ENCODE measurements around the gene FAIM2. TPM values are rescaled to one million over a fixed set of nuclear protein-coding genes. Genes with fewer than 3 reads are reported as not detected.
A peak's percentile ranks its signal among the peaks of the same experiment; 100 is the strongest.

FAIM2 gene
- polyA plus RNA-seq (ENCODE audit: insufficient read length in 3 of 3) = 1 to 10 TPM; 1.9 to 5.4 (median 4.9) TPM
- long read RNA-seq, donor 1 = 0 reads
- long read RNA-seq, donor 2, full-length matches to known transcripts = 3 of 3 reads
- long read RNA-seq, donor 2, partial matches to known transcripts = 0 of 3 reads
- long read RNA-seq, donor 2, other reads (novel, unspliced or antisense) = 0 of 3 reads
- long read RNA-seq, donor 3 = 0 reads
- long read RNA-seq, donor 4, full-length matches to known transcripts = 1 of 1 reads
- long read RNA-seq, donor 4, partial matches to known transcripts = 0 of 1 reads
- long read RNA-seq, donor 4, other reads (novel, unspliced or antisense) = 0 of 1 reads
- long read RNA-seq, donor 5 = 0 reads
- long read RNA-seq, donor 6, full-length matches to known transcripts = 1 of 1 reads
- long read RNA-seq, donor 6, partial matches to known transcripts = 0 of 1 reads
- long read RNA-seq, donor 6, other reads (novel, unspliced or antisense) = 0 of 1 reads
- long read RNA-seq, donor 7 = 0 reads
- long read RNA-seq, donor 8, full-length matches to known transcripts = 11 of 17 reads
- long read RNA-seq, donor 8, partial matches to known transcripts = 6 of 17 reads
- long read RNA-seq, donor 8, other reads (novel, unspliced or antisense) = 0 of 17 reads
- long read RNA-seq, donor 9, full-length matches to known transcripts = 2 of 2 reads
- long read RNA-seq, donor 9, partial matches to known transcripts = 0 of 2 reads
- long read RNA-seq, donor 9, other reads (novel, unspliced or antisense) = 0 of 2 reads
- long read RNA-seq, donor 10, full-length matches to known transcripts = 1 of 1 reads
- long read RNA-seq, donor 10, partial matches to known transcripts = 0 of 1 reads
- long read RNA-seq, donor 10, other reads (novel, unspliced or antisense) = 0 of 1 reads
- long read RNA-seq, donor 11 = 0 reads
- long read RNA-seq, donor 12, full-length matches to known transcripts = 1 of 1 reads
- long read RNA-seq, donor 12, partial matches to known transcripts = 0 of 1 reads
- long read RNA-seq, donor 12, other reads (novel, unspliced or antisense) = 0 of 1 reads
- long read RNA-seq, donor 13, full-length matches to known transcripts = 1 of 1 reads
- long read RNA-seq, donor 13, partial matches to known transcripts = 0 of 1 reads
- long read RNA-seq, donor 13, other reads (novel, unspliced or antisense) = 0 of 1 reads
- long read RNA-seq, donor 14 = 0 reads
- long read RNA-seq, donor 15, full-length matches to known transcripts = 3 of 3 reads
- long read RNA-seq, donor 15, partial matches to known transcripts = 0 of 3 reads
- long read RNA-seq, donor 15, other reads (novel, unspliced or antisense) = 0 of 3 reads
- long read RNA-seq, donor 16, full-length matches to known transcripts = 3 of 3 reads
- long read RNA-seq, donor 16, partial matches to known transcripts = 0 of 3 reads
- long read RNA-seq, donor 16, other reads (novel, unspliced or antisense) = 0 of 3 reads

DNA sequence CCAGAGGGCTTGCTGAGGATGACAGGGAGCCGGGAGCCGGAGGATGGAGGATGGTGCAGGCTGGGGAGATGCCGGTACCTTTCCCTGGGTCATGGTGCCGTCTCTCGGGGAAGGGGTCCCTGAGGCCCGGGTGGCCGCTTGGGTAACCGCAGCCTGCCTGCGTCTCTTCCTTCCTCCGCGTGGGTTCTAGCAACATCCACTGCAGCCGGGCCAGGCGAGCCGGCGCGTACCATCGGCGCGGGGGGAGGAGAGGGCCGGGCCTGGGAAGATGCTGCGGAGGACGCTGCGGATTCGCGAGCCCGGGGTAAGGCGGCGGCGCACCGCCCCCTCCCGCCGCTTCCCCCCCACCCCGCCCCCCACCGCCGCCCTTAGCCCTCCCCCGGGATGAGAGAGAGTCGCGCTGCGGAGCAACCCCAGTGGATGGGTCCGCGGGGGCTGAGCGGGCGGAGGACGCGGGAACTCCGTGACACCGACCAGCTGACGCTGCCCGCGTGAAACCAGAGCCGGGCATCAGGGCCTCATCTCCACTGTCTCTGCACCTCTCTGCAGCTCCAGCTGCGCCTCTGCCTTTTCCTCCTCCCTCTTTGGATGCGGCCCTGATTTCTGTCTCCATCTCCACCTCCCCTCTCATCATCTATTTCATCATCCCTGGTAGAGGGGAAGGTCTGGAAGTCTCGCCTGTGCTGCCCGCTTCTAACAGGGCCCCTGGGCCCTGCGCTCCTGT is at the start of gene FAIM2:
Gene FAIM2 (minus strand): TSS at position 201 of the 724 bp plus-strand sequence. CDS start 108 bp downstream, at position 93.
- peak; percentile 61 for DNase-seq

DNA sequence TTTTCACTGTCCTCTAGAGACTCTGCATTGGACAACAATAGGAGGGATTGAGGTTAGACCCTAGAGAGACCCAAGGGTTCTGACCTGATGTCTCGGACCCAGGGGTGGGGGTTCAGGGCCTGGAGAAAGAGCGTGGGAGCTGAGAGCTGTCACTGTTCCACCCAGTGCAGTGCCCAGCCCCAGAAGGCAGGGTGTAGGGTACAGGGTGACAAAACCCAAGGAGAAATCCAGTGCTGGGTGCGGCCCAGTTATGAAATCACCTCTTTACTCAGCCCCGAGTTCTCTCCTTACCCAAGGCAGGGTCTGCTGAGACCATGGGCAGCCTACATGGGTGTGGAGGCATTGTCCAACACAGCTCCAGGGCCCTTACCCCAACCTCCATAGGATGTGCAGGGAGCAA is 49.5 kb upstream of the FAIM2 start:
- DNase-seq = no peak

DNA sequence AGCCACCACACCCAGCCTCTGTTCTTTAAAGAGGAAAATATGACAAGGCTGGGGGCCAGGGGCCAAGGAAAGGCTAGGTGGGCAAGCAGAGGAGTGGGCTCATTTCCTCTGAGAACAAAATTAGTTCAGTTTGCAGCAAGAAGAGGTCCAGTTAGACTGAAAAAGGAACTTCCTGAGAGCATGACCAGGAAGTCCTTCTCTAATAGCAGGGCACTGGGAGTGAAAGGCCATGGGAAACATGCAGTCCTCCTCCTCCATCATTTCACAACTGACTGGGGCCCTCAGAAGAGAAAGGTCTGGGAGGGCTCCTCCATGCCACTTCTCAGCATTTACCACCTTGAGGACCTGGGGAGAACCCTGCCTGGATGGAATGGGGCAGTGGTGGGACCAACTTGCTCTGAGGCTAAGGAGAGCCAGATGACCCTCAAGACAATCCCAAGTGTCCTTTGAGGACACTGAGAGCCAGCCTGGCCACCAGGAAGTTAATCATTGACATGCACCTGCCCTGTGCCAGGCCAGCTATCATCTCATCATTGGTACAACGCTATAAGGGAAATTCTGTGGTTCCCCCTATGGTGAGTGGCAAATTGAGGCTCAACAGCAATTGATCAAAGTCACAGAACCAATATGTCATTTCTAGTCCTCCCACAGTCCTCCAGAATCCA is 48.8 kb upstream of the FAIM2 start:
- DNase-seq = no peak

DNA sequence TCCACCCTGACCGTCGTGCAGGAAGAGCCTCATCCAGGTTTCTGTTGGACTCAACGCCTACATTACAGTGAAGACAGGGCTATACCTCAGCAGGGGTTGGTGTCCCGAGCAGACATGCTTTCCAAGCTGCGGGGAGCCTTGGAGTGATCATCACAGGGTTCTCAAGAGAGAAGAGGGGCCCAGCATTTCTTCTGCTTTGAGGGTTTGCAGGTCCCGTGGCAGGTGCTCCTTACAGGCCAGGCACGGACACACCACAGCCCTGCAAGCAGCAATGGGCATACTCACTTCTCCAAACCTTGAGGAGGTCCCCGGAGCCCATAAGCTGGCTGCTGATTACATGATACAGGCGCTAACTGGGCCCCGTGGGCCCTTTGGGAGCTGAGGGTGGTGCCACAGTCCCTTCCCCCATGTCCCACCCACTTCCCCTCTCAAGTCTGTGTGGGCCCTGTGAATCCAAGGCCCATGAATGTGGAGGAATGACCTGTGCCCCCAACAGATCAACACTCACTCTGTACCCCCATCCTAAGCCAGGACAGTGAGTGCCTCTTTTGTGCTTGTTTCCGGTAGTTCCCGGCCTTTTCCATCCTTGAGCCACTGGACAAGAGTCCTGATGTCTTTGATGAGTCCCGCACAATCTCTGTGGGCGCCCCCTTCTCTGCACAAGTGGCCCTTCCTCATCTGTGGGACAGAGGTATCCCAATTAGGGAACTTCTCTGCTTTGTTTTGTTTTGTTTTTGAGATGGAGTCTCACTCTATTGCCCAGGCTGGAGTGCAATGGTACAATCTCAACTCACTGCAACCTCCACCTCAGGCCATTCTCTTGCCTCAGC is 47.9 kb upstream of the FAIM2 start:
- DNase-seq = no peak

DNA sequence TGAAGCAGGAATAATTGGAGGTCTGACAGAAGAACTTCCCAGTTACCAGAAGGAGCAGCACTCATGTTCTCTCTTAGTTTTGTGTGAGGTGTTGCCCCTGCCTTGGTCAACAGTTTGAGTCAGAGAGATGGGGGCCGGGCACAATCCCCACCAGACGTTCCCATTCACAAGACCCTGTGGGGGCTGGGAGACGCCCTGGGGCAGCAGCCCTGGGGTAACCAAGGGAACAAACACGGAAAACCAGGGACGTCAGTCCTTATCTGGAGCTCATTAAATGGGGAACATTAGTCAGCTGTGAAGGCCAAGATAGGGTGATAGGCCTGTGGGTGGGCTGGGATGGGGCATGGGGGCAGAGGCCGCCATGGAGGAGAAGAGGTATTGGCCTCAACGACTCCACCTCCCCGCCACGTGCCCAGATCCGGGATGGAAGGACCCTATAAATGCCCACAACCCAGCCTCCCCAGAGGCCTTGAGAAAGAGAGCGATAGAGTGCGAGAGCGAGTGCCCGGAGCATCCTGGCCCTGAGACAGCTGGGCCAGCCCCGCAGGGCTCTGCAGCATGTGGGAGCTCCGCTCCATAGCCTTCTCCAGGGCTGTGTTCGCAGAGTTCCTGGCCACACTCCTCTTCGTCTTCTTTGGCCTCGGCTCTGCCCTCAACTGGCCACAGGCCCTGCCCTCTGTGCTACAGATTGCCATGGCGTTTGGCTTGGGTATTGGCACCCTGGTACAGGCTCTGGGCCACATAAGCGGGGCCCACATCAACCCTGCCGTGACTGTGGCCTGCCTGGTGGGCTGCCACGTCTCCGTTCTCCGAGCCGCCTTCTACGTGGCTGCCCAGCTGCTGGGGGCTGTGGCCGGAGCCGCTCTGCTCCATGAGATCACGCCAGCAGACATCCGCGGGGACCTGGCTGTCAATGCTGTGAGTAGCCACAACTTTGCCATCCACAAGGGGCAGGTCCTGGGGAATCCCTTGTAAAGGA is 46.9 kb upstream of the FAIM2 start, which contains the start of gene AQP2:
Gene AQP2 (plus strand): TSS at position 465 of the 979 bp plus-strand sequence. CDS start 94 bp downstream, at position 559.
- DNase-seq = no peak

DNA sequence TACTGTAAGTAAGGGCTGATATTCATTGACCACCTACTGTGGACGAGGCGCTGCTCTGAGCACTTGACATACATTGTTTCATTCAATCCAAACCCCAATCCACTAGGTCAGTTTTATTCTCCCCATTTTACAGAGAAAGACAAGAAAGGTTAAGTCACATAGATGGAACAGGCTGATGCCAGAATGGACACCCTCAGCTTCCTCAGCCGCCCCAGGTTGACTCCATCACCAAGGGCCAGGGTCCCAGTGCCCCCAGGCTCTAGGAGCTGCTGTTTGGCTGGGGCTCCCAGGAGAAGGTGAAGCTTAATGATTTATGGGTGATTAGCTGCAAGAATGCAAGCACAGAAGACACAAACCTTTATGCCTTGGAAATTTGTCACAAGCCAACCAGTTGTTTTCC is 46.2 kb upstream of the FAIM2 start:
- no peak for DNase-seq

DNA sequence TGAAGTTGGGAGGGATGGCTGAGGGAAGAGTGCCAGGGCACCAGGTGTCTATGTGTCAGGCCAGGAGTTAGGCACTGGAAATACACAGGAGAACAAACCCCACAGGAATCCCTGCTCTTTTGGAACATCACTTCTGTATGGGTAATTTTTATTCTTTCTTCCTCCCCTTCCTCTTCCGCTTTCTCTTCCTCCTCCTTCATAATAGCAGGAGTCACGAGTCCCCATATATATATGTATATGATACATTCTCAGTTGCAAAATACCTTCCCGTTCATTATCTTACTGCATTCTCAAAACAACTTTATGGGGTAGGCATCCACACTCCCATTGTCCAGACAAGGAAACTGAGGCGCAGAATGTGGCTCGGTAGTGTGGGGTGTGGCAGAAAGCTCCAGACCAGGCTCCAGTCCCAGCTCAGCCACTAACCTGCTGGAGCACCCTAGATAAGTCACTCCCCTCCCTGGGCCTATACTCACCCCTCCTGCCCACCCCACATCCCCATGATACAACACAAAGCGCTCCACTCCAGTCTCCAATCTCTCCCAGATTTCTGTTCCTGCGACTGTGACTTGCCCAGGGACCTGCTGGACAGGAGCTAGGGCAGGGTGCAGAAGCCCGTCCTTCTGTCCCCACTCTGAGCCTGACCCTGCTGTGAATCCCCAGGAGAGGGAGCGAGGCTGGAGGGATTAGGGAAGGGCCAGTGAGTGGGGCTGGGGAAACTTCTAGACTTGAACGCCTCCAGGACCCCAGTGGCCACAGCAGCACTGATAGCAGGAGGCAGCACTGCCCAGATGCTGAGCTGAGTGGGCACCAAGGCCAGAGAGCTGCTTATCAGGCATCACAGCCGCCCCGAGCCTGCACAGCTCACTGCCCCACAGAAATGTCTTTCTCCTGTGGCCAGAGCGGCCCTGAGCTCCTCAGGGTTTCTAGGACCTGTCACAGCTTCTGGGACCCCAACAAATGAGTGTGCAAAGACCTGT is 45.5 kb upstream of the FAIM2 start:
- DNase-seq = no peak

DNA sequence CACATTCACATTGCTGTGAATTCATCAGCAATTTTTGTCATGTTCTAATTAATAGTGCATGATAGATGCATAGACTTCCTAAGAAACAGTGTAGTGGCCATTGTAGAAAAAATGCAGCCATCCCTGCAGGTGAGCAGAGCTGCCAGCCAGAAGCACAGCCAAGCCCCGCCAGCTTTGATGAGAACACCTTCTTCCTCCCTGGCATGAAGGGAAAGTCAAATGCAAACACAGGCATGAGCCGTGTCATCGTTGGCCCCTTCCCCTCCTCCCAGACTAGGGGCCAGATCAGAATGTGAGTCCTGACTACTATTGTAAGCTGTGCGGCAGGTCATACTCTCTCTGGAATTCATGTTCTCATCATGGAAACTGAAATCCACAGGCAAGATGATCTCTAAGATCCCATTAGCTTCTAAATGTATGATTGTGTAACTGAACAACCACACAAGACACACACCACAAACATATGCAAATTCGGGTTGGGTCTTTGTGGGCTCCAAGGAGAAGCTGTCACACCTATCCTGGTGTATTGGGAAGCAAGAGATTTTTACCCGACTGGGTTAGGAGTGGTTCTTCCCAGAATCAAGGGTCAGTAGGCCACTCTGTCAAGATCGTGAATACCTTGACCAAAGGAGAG is 44.0 kb upstream of the FAIM2 start:
- DNase-seq = no peak

DNA sequence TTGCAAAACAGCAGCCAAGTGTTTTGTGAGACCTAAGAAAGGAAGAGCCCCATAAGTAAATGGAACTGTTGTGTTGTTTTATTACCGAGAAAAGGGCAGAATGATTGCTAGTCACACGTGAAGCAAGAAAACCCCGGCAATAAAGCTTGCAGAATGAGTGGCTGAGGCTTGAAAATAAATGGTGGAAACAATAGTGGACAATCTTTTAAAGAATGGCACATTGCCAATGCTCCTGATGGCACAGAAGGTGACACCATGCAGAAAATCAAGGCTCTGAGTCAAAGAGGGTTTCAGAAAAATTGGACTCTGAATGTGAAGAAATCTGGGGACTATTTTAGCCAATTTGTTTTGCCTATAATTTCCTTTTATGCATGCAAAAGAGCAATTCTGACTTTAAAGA is 42.8 kb upstream of the FAIM2 start:
- no peak for DNase-seq

DNA sequence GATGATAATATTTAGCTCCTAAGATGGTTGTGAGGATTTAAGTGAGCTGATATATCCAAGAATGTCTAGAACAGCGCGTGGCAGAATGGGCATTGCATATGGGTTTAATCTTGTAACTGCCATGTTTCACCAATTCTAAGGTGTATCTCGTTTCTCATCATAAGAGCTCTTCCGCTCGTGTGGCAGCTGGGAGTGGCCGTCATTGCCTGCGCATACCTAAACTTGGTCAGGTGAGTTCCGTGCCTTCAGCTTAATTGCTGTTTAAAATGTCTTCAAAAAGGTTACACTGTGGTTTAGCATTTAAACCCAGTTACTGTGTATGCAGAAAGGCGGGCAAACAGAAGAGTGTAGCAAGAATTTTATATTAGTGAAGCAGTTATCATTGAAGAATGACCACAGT is 42.4 kb upstream of the FAIM2 start:
- no peak for DNase-seq

DNA sequence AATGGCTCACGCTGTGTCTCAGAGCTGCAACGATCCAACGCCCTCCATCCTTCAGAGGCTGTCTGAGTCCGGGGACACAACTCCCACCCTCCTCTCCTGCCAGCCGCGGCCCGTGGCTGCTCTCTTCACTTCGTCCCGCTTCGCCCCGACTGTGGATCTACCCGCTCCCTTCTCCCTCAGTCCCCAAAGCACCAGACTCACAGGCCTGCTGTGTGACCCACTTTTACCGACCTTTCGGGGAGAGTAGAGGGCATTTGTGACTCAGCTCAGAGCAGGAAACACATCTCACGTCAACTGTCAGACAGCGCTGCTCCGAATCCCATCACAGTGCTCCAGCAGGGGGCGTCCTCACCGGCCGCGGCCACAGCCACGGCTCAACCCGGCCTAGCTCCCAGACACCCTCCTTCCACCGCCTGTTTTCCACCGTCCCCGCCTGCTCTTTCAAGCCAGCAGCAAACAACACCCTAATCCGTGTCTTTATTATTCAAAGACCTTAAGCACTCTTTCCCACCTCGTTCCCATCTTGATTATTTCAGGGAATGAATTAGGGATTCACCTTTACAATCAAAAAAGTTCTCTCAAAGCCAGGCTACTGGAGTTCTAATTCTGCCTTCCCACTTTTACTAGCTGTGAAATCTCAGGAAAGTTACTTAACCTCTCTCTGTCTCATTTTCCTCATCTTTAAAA is 41.8 kb upstream of the FAIM2 start:
- peak; percentile 54 for DNase-seq

DNA sequence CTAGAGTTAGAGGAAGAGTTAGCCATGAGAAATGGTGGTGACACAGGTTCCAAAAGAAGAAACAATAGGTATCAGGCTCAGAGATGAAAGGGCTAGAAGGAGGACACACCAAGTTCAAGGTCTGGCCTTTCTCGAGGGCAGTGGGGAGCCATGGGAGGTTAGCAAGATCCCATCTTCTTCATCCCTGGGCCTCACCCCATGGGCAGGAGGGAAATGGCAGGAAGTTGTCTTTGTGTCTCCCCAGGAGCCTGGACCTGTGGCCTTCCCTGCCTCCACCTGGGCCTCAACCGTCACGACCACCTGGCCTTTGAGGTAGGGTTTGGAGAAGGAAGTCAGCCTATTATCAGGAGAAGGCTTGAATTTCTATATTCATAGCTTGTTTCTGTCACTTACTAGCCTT is 41.0 kb upstream of the FAIM2 start:
- DNase-seq = no peak

DNA sequence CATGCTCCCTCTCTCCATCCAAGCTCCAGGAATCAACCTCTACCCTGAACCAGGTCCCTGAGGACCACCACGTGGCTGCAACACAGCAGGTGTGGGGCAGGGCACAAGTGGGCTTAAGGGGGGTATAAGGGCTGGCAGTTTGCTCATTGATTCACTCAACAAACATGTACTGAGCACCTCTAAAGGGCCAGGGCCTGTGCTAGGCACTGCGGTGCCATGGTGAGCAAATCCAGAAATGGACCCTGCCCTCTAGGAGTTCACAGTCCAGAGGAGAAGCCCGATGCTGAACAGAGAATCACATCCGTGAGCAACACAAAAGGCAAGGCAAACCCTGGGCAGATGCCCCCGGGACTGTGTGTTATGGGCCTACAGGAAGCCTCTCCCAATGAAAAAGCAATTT is 40.3 kb upstream of the FAIM2 start:
- DNase-seq = no peak

DNA sequence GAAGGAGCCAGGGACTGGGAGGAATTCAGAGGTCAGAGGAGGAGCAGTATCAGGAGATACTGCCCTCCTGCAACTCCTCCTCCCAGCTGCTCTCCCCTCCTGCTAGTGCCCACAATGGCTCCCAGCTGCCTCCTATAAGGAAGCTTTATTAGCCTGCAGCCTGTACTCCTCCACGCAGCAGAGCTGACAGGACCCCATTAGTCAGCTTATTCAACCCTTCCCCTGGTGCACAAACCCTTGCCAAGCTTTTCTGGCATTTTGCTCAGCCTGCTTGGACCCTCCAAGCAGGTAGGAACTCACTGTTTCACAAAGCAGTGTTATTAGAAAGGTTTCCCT is 39.9 kb upstream of the FAIM2 start:
- no peak for DNase-seq

DNA sequence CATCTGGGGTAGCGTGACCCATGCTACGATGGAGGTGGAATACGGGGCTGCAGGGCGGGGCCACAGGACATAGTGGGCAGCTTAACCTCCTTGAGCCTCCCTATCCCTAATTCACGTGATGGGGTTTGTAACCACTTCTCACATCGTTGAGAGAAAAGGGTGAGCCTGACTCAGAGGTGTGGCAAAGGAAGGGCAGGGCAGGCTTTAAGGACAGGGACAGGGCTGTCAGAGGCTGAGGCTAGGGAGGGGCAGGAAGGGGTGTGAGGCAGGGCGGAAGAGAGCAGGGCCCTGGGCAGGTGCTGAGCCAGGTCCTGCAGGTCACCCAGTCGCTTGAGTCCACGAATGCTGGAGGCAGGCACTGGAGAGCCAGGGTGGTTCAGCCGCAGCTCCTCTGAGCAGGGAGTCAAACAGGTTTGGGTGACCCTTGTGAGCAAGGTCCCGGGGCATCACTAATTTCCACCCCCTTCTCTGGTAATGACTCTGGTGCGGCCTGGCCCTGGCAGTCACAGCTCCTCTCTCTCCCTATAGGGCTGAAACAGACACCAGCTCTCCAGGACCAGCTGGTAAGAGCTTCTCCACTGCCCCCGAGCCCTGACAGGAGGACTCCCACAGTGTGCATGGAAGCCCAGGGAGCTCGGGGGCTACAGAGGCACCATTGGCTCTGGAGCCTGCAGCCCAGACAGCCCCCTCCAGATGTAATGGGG is 39.4 kb upstream of the FAIM2 start:
- no peak for DNase-seq
